ENCODE results near the gene INPP4B. TPM values are rescaled to one million over a fixed set of nuclear protein-coding genes. Genes with fewer than 3 reads are reported as not detected.

Gene INPP4B
- polyA plus RNA-seq, 1 experiment: 5.1 TPM

DNA sequence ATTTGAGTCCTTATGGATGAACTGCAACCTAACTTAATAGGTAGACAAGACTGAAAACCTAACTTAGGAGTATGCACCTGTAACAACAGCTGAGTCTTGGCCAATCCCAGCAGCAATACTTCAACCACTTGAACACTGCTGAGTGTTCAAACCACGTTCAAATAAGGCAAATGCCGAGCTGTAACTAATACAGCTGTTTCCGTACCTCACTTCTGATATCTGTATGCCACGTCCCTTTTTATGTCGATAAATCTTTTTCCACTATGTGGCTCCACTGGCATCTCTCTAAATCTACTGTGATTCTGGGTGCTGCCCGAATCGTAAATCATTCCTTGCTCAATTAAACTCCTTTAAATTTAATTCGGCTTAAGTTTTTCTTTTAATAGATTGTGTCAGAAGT lies 459.7 kb downstream of the INPP4B start:
- H3K27me3 ChIP-seq (ENCODE audit: control insufficient read depth, insufficient read depth, low read length): no peaks in the 10 kb centered on the region
- POLR2A ChIA-PET: no interaction called here
- H3K4me3 ChIP-seq (ENCODE audit: low read depth, low read length): no peak overlapping the region
- H3K27ac ChIP-seq (ENCODE audit: low read depth, low read length): no peak overlapping the region
- TF ChIP-seq, protein P1, sequence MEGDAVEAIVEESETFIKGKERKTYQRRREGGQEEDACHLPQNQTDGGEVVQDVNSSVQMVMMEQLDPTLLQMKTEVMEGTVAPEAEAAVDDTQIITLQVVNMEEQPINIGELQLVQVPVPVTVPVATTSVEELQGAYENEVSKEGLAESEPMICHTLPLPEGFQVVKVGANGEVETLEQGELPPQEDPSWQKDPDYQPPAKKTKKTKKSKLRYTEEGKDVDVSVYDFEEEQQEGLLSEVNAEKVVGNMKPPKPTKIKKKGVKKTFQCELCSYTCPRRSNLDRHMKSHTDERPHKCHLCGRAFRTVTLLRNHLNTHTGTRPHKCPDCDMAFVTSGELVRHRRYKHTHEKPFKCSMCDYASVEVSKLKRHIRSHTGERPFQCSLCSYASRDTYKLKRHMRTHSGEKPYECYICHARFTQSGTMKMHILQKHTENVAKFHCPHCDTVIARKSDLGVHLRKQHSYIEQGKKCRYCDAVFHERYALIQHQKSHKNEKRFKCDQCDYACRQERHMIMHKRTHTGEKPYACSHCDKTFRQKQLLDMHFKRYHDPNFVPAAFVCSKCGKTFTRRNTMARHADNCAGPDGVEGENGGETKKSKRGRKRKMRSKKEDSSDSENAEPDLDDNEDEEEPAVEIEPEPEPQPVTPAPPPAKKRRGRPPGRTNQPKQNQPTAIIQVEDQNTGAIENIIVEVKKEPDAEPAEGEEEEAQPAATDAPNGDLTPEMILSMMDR (IDR thresholded peaks at IDR 0.05; ENCODE audit: low read depth, low read length): no peak
- no peak for DNase-seq (ENCODE audit: low read depth, low spot score)
- CTCF ChIA-PET: no interaction called here
- no peaks in the 10 kb centered on the region for H3K9me3 ChIP-seq (ENCODE audit: control insufficient read depth, insufficient read depth, low read length)

DNA sequence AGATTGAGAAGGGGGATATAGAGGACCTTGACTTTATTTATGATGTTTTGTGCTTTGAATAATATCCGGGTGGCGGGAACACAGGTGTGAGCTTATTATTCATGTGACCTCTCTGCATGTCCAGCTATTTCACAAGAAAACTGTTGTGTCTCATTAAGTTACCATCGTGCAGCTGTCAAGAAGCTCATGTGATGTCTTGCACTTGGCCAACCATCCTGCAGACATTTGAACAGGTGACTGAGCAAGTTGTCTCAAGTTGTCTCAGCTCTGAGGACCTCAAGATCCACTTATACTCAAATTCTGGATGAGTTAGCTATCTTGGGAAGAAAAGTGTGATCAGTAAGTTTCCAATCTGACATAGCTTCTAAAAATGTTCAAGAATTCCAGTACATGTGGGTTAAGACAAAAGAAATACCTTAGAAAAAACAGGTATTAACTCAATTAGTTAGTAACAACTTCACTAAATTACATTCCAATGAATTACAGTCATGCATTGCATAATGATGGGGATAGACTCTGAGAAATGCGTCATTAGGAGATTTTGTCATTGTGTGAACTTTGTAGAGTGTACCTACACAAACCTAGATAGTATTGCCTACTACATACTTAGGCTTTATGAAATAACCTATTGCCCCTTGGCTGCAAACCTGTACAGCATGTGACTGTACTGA lies 462.2 kb downstream of the INPP4B start:
- no peak for DNase-seq (ENCODE audit: low read depth, low spot score)
- Histone ChIP-seq H3K27me3 (ENCODE audit: control insufficient read depth, insufficient read depth, low read length) (no peaks in the 10 kb centered on the region), H3K4me3 (ENCODE audit: low read depth, low read length) (no peak overlapping the region), H3K27ac (ENCODE audit: low read depth, low read length) (no peak overlapping the region), H3K9me3 (ENCODE audit: control insufficient read depth, insufficient read depth, low read length) (no peaks in the 10 kb centered on the region)
- CTCF ChIA-PET: no interaction called here
- POLR2A ChIA-PET: no interaction called here
- TF ChIP-seq, protein P1 (IDR thresholded peaks at IDR 0.05; ENCODE audit: low read depth, low read length): no peak

DNA sequence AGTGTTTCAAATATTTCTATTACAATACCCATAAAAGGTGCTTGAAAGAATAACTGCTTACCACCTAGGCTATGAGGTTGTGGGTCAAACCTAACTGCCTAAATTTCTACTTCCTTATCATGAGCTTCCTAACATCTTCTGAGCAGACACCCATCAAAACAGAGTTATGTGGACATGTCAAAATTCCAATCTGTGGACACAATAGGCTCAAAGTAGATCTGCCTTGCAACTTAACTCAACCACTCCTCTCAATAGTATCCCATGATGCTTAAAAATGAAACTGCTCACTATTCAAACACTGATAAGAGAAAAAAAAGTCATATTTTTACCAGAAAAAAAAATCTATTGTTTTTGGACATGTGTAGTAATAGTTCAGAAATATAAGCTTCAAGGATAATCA lies 462.7 kb downstream of the INPP4B start:
- Histone ChIP-seq H3K9me3 (ENCODE audit: control insufficient read depth, insufficient read depth, low read length) (no peaks in the 10 kb centered on the region), H3K27me3 (ENCODE audit: control insufficient read depth, insufficient read depth, low read length) (no peaks in the 10 kb centered on the region), H3K27ac (ENCODE audit: low read depth, low read length) (no peak overlapping the region), H3K4me3 (ENCODE audit: low read depth, low read length) (no peak overlapping the region)
- CTCF ChIA-PET: interaction anchor here (0.8 kb wide), 1 partner anchor 31 kb away, joined by 4 read pairs; no protein-coding TSS in a partner anchor
- no peak for DNase-seq (ENCODE audit: low read depth, low spot score)
- TF ChIP-seq, protein P1 (IDR thresholded peaks at IDR 0.05; ENCODE audit: low read depth, low read length): no peak
- POLR2A ChIA-PET: no interaction called here

DNA sequence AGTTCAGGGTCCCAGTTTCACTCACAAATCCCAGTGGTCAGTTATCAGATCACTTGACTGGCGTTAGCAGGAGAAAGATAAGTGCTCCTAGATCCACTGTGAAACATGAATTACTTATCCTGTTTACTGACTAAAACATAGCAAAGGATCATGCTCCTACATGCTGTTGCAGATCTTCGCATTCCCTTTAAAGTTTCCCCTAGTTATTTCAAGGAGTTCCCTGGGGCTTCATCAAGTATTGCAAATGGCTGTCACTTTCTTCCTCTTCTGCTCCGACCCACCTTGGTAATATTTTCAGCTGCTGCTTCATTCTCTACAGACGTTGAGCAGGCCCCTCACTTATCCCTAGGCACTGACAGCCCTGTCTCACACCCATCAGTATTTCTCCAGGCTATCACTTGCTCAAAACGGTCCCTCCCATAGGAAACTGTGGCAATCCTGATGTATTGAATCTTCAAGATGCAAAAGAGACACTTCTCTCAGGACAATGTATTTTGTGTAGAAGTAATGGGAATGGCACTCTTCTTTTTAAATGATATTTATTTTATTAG lies 466.0 kb downstream of the INPP4B start:
- no peak for DNase-seq (ENCODE audit: low read depth, low spot score)
- ChIA-PET CTCF (interaction anchor here (4.2 kb wide), 1 partner anchor 27 kb away, joined by 26 read pairs; no protein-coding TSS in a partner anchor), POLR2A (interaction anchor here (0.7 kb wide), 1 partner anchor 1738 kb away, joined by 3 read pairs; no protein-coding TSS in a partner anchor)
- peak overlapping the region; percentile 80 for H3K27ac ChIP-seq (ENCODE audit: low read depth, low read length)
- no peaks in the 10 kb centered on the region for H3K9me3 ChIP-seq (ENCODE audit: control insufficient read depth, insufficient read depth, low read length)
- no peak overlapping the region for H3K4me3 ChIP-seq (ENCODE audit: low read depth, low read length)
- TF ChIP-seq, protein P1 (IDR thresholded peaks at IDR 0.05; ENCODE audit: low read depth, low read length): no peak
- H3K27me3 ChIP-seq (ENCODE audit: control insufficient read depth, insufficient read depth, low read length): no peaks in the 10 kb centered on the region

Data from AG04450 (cell line).